GM10248 (cell line): ENCODE data around the gene PADI4.

Experiments
- CTCF ChIA-PET: fragments of 300-600 bp; sonication (Branson Sonifier 250); formaldehyde crosslinking; extraction: SDS; loops from one replicate; lab custom pipeline; 2021; ENCODE audit warnings: antibody characterized with exemption; lab: Yijun Ruan, JAX
- POLR2A ChIA-PET: fragments of 350-650 bp; sonication (Branson Sonifier 250); formaldehyde crosslinking; extraction: SDS; loops from one replicate; lab custom pipeline; 2020; ENCODE audit warnings: antibody characterized with exemption; lab: Yijun Ruan, JAX
- DNase-seq: peaks from one replicate; pipeline ENCODE4 v3.0.0; 2012; ENCODE audit errors: extremely low spot score
- CTCF ChIP-seq: IDR thresholded peaks from 2 replicates; pipeline ENCODE4 v1.5.1; 2012; ENCODE audit warnings: mild to moderate bottlenecking, low read depth; ENCODE audit errors: extremely low read depth, missing control alignments, control extremely low read depth

The PADI4 gene

GRCh38 chr1:17273096-17273495 lies 34.9 kb upstream of the PADI4 start:
- CTCF ChIA-PET: interaction anchor here (0.8 to 2.9 kb wide), 5 partner anchors 8 to 334 kb away, joined by 3 to 12 read pairs (median 4); no protein-coding TSS in a partner anchor
- TF ChIP-seq CTCF: no peak
- POLR2A ChIA-PET: no interaction called here
- DNase-seq: no peak

- peak; percentile 67 for TF ChIP-seq CTCF
- ChIA-PET CTCF (interaction anchor here (0.8 to 2.9 kb wide), 5 partner anchors 10 to 149 kb away, joined by 3 to 12 read pairs (median 4); no protein-coding TSS in a partner anchor), POLR2A (no interaction called here)
- peak; percentile 77 for DNase-seq
Measured at GRCh38 chr1:17274186-17275170, 33.5 kb upstream of the PADI4 start.

GRCh38 chr1:17276568-17276967 lies 31.4 kb upstream of the PADI4 start:
- TF ChIP-seq CTCF: no peak
- ChIA-PET CTCF (interaction anchor here (1.0 kb wide), 1 partner anchor 154 kb away, joined by 3 read pairs; no protein-coding TSS in a partner anchor), POLR2A (no interaction called here)
- DNase-seq: no peak

GRCh38 chr1:17277511-17278159 lies 30.4 kb upstream of the PADI4 start:
- no peak for DNase-seq
- TF ChIP-seq CTCF: no peak
- CTCF ChIA-PET: no interaction called here
- POLR2A ChIA-PET: no interaction called here

GRCh38 chr1:17278996-17279830 lies 28.8 kb upstream of the PADI4 start:
- CTCF ChIA-PET: no interaction called here
- POLR2A ChIA-PET: no interaction called here
- no peak for DNase-seq
- no peak for TF ChIP-seq CTCF

- TF ChIP-seq CTCF: no peak
- no peak for DNase-seq
- ChIA-PET CTCF (no interaction called here), POLR2A (no interaction called here)
Measured at GRCh38 chr1:17280436-17280835, 27.6 kb upstream of the PADI4 start.
